HG02870 (cell line): ENCODE results near the gene ZNF891.

Experiments
- ATAC-seq: cut with Tn5 transposase; IDR thresholded peaks from one replicate; pipeline ENCODE4 v1.9.1; 2021; ENCODE audit warnings: mild to moderate bottlenecking, moderate library complexity; ENCODE audit not compliant: unreplicated experiment

The ZNF891 gene

GRCh38 chr12:133063556-133063955 is 66.5 kb downstream of the ZNF891 start:
- ATAC-seq = no peak

DNA sequence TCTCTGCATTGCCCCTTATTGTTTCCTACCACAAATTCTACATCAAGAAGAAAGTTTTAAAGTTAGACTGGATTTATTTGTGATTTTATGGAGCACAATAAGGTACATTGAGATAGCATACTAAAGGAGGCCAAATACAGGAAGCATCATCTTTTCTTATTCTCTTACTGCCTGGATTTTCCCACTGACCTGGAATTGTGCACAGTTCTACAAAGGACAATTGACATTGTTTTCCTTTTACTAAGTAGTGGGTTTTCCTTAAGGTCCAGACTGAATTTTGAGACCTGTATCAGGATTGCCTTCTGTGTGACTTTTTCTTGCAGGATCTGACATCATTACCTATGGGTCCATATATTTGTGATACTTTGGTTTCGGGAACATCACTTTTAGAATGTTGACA is 68.1 kb downstream of the ZNF891 start:
- ATAC-seq = no peak

- no peak for ATAC-seq
These were observed 71.6 kb downstream of the ZNF891 start for GRCh38 chr12:133058203-133059113.

DNA sequence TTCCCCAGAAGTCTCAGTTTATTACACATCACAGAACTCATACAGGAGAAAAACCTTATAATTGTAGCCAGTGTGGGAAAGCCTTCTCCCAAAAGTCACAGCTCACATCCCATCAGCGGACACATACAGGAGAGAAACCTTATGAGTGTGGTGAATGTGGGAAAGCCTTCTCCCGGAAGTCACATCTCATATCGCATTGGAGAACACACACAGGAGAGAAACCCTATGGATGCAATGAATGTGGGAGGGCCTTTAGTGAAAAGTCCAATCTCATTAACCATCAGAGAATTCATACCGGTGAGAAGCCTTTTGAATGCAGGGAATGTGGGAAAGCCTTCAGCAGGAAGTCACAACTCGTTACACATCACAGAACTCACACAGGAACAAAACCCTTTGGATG is 72.6 kb downstream of the ZNF891 start:
- no peak for ATAC-seq
